Measurements from ENCODE around the gene CTSF. TPM values are rescaled to one million over a fixed set of nuclear protein-coding genes. Genes with fewer than 3 reads are reported as not detected.

The CTSF gene
- total and polyA plus RNA-seq, 2 of the 8 experiments (the other 6 are each of a cell fraction or from before 2014, with no cell fraction given), result 0.58 to 2.3 TPM

DNA sequence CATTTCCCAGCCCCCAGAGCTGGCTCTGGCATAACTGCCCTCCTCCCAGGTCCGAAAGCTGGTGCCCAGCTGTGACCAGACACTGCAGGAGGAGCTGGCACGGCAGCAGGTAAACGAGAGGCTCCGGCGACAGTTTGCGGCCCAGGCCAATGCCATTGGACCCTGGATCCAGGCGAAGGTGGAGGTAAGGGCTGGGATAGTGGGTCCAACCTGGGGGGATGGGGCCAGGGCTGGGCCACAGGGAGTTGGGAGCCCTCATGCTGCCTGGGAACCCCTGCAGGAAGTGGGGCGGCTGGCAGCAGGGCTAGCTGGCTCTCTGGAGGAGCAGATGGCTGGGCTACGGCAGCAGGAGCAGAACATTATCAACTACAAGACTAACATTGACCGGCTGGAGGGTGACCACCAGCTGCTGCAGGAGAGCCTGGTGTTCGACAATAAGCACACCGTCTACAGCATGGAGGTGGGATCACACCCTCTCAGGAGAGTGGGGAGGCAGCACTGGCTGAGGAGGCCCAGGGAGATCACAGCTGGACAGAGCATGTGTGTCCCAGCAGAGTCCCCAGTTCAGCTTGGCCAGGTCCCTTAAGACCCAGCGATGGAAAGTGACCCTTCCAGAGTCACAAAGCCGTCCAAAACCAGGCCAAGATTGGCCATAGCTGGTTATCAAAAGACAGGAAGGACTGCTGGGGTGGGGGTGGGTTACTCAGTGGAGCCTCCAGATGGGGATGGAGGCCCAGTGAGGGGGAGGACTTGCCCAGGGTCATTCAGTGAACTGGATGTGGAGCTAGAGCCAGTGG, 7.0 kb downstream of the CTSF start:
- no peaks in the 10 kb centered on the region for H3K9me3 ChIP-seq (ENCODE audit: insufficient read depth in 2 of 2, low read depth in 1 of 2, low read length in 1 of 2)
- no peaks in the 10 kb centered on the region for H3K79me1 ChIP-seq (ENCODE audit: low read depth, low read length)
- peaks cover 19 to 51% (median 45%) of the 10 kb centered on the region in 4 experiments for H3K36me3 ChIP-seq (ENCODE audit: control insufficient read depth in 2 of 4, insufficient read depth in 4 of 4, low read length in 3 of 4)
- no peak overlapping the region for H3K4me3 ChIP-seq (ENCODE audit: extremely low read depth in 1 of 4, insufficient read depth in 2 of 4, low read depth in 3 of 4, low read length in 4 of 4)
- no peak overlapping the region for H4K5ac ChIP-seq (ENCODE audit: insufficient read length, low read depth, low read length)
- ChIA-PET POLR2A (ENCODE audit: partially characterized antibody) (interaction anchor here (0.9 to 7.4 kb wide), 9 partner anchors 8 to 116 kb away, joined by 3 to 54 read pairs (median 3); partner anchors contain the start of genes ACTN3, RBM14, RBM4B and ZDHHC24), CTCF (ENCODE audit: partially characterized antibody) (interaction anchor here (0.6 to 3.5 kb wide), 16 partner anchors 9 to 576 kb away, joined by 3 to 12 read pairs (median 3); partner anchors contain the start of genes ACTN3, RBM4B and ZDHHC24)
- 96% methylated on average over 14 of the region's 14 CpGs; no CpG with 5 or more reads in 1 of the 2 experiments for WGBS, 2 experiments (ENCODE audit: extremely low coverage in 1 of 2, insufficient coverage in 1 of 2, insufficient read length in 1 of 2, insufficient replicate concordance in 2 of 2, low coverage in 1 of 2, low lambda C conversion rate in 2 of 2, missing lambda C conversion rate in 1 of 2)
- H3K79me2 ChIP-seq (ENCODE audit: control insufficient read depth in 1 of 2, insufficient read depth in 2 of 2, low read length in 2 of 2), result no peaks in the 10 kb centered on the region
- H2BK20ac ChIP-seq (ENCODE audit: low read length), result no peak overlapping the region
- H2BK15ac ChIP-seq (ENCODE audit: low read length), result no peak overlapping the region
- no peak overlapping the region for H3K4ac ChIP-seq (replicated peaks; ENCODE audit: insufficient read length, low read depth, low read length)
- no peak overlapping the region for H3K23ac ChIP-seq (ENCODE audit: insufficient read length)
- H3K56ac ChIP-seq (replicated peaks; ENCODE audit: insufficient read length, low read depth, low read length), result no peak overlapping the region
- no peak overlapping the region for H2BK12ac ChIP-seq (ENCODE audit: low read depth, low read length)
- H4K8ac ChIP-seq (ENCODE audit: extremely low read depth, insufficient read depth, low read length), result no peak overlapping the region; the same call in 1 of the 2 replicates
- no peak for DNase-seq (ENCODE audit: low read depth in 1 of 2, low spot score in 2 of 2)
- no peak overlapping the region for H3K18ac ChIP-seq (ENCODE audit: extremely low read depth, low read length)
- no peak overlapping the region for H3K14ac ChIP-seq (ENCODE audit: insufficient read length)
- H2BK5ac ChIP-seq (ENCODE audit: low read depth, low read length), result no peak overlapping the region
- H2AK5ac ChIP-seq (ENCODE audit: low read depth, low read length), result no peak overlapping the region
- no peak overlapping the region for H3K4me2 ChIP-seq (ENCODE audit: insufficient read depth in 1 of 2, low read depth in 2 of 2, low read length in 2 of 2)
- H3K4me1 ChIP-seq (replicated peaks in 1 of 4; ENCODE audit: control insufficient read depth in 3 of 4, insufficient read depth in 4 of 4, low read length in 3 of 4), result peaks cover 0 to 2% (median 0%) of the 10 kb centered on the region in 4 experiments; a peak in 1 of 7 replicates
- H2BK120ac ChIP-seq (replicated peaks; ENCODE audit: low read depth, low read length), result no peak overlapping the region
- H3K27ac ChIP-seq (ENCODE audit: low read depth, low read length), result no peak overlapping the region
- no peak overlapping the region for H4K91ac ChIP-seq (replicated peaks; ENCODE audit: insufficient read length, low read length)
- no peaks in the 10 kb centered on the region for H3K23me2 ChIP-seq (ENCODE audit: low read depth, low read length)
- H4K20me1 ChIP-seq (replicated peaks in 1 of 2; ENCODE audit: control insufficient read depth in 1 of 2, insufficient read depth in 2 of 2, low read length in 2 of 2), result peaks cover 0 to 2% of the 10 kb centered on the region in 2 experiments
- no peak for FAIRE-seq
- H2AFZ ChIP-seq (ENCODE audit: low read length), result no peak overlapping the region
- no peaks in the 10 kb centered on the region for H3K27me3 ChIP-seq (replicated peaks in 1 of 4; ENCODE audit: control insufficient read depth in 3 of 4, extremely low read depth in 1 of 4, insufficient read depth in 3 of 4, low read length in 3 of 4)
- H3K9ac ChIP-seq (replicated peaks in 1 of 4; ENCODE audit: extremely low read depth in 1 of 4, low read depth in 3 of 4, low read length in 3 of 4), result no peak overlapping the region
- TF ChIP-seq RXRA (IDR thresholded peaks at IDR 0.05; ENCODE audit: insufficient read depth, low read depth, low read length) (no peak), CREB1 (IDR thresholded peaks at IDR 0.05) (no peak), TCF12 (IDR thresholded peaks at IDR 0.05; ENCODE audit: low read depth, low read length) (no peak), EZH2 (IDR thresholded peaks at IDR 0.05; ENCODE audit: low read depth, low read length, severe bottlenecking) (no peak), TBP (IDR thresholded peaks at IDR 0.05; ENCODE audit: low read depth, low read length) (no peak), NRF1 (IDR thresholded peaks at IDR 0.05; ENCODE audit: low read depth, low read length) (no peak), SIN3A (conservative IDR thresholded peaks at IDR 0.05 in 1 of 2, IDR thresholded peaks at IDR 0.05 in 1 of 2; ENCODE audit: low read depth in 1 of 2, low read length in 2 of 2) (no peak), SP2 (IDR thresholded peaks at IDR 0.05; ENCODE audit: low read length) (no peak)

Data from H1 (cell line).